Activated naive CD4-positive, alpha-beta T cell (primary cell): ENCODE results near the gene GADD45GIP1.
"Not testable (repeated sequence)": the region's sequence is repeated elsewhere in the genome, so short reads cannot be mapped to it uniquely, and the experiment has no call there.

Experiments
- DNase-seq, 4 experiments: peaks; one replicate each; lab custom pipeline; 2025; lab: John Stamatoyannopoulos, UW

GADD45GIP1 gene

GRCh38 chr19:12987781-12988180 is 30.8 kb upstream of the GADD45GIP1 start:
- no peak for DNase-seq

GRCh38 chr19:12987190-12987589 is 30.2 kb upstream of the GADD45GIP1 start:
- DNase-seq = no peak

- no peak for DNase-seq
Measured at GRCh38 chr19:12986726-12987125, 29.7 kb upstream of the GADD45GIP1 start.

GRCh38 chr19:12985049-12985776 is 28.2 kb upstream of the GADD45GIP1 start:
- no peak for DNase-seq

GRCh38 chr19:12984683-12985048 is 27.6 kb upstream of the GADD45GIP1 start:
- DNase-seq = no peak

- DNase-seq = no peak
Measured at GRCh38 chr19:12984143-12984627, 27.2 kb upstream of the GADD45GIP1 start.

GRCh38 chr19:12983542-12984142 is 26.6 kb upstream of the GADD45GIP1 start:
- peak; percentile 58 to 81 (median 69) for DNase-seq

GRCh38 chr19:12983091-12983490 is 26.1 kb upstream of the GADD45GIP1 start:
- no peak for DNase-seq

GRCh38 chr19:12982648-12983047 is 25.6 kb upstream of the GADD45GIP1 start:
- DNase-seq = no peak

GRCh38 chr19:12979974-12980373 is 23.0 kb upstream of the GADD45GIP1 start:
- DNase-seq = no peak

GRCh38 chr19:12976109-12976508 is 19.1 kb upstream of the GADD45GIP1 start:
- DNase-seq = not testable (repeated sequence)

- no peak for DNase-seq
Measured at GRCh38 chr19:12975221-12975741, 18.3 kb upstream of the GADD45GIP1 start.

GRCh38 chr19:12974301-12975220 is 17.5 kb upstream of the GADD45GIP1 start:
- DNase-seq = no peak

- no peak for DNase-seq
Measured at GRCh38 chr19:12973236-12973635, 16.2 kb upstream of the GADD45GIP1 start.

- no peak for DNase-seq
Measured at GRCh38 chr19:12970070-12970820, 13.2 kb upstream of the GADD45GIP1 start.

- no peak for DNase-seq
Measured at GRCh38 chr19:12969292-12969988, 12.4 kb upstream of the GADD45GIP1 start, which contains the start of gene DAND5. DAND5 (plus strand) TSS chr19:12969576; CDS start chr19:12969661, 85 bp downstream.

GRCh38 chr19:12967907-12968306 is 10.9 kb upstream of the GADD45GIP1 start:
- DNase-seq = no peak

GRCh38 chr19:12965812-12966135 is 8.8 kb upstream of the GADD45GIP1 start:
- DNase-seq = no peak

- peak; percentile 54 to 77 (median 62) for DNase-seq
Measured at GRCh38 chr19:12965017-12965811, 8.2 kb upstream of the GADD45GIP1 start.

- no peak for DNase-seq
Measured at GRCh38 chr19:12959481-12959880, 2.5 kb upstream of the GADD45GIP1 start.
